ENCODE measurements around the gene PLOD3. TPM values are rescaled to one million over a fixed set of nuclear protein-coding genes. Genes with fewer than 3 reads are reported as not detected.

Gene PLOD3
- 45.3 to 48.3 TPM (median 48.1 TPM) in 3 replicates for total RNA-seq (2021)
- Bru-seq, nascent RNA, result percentile 41 among the genes with signal in this experiment
- long read RNA-seq, experiment 1, transcript PLOD3-201 (19 exons, 2,920 nt), result major isoform, 79 of 105 reads
- long read RNA-seq, experiment 1, partial matches to known transcripts, result 15 of 105 reads
- long read RNA-seq, experiment 1, other reads (novel, unspliced or antisense), result 11 of 105 reads
- long read RNA-seq, experiment 2, transcript PLOD3-201 (19 exons, 2,920 nt), result major isoform, 25 of 54 reads
- long read RNA-seq, experiment 2, partial matches to known transcripts, result 17 of 54 reads
- long read RNA-seq, experiment 2, other reads (novel, unspliced or antisense), result 12 of 54 reads
- long read RNA-seq, experiment 3, partial matches to known transcripts, result 1 of 6 reads
- long read RNA-seq, experiment 3, other reads (novel, unspliced or antisense), result 1 of 6 reads

GRCh38 chr7:101217388-101218235, at the start of gene PLOD3, which contains the start of gene ZNHIT1:
Gene PLOD3, minus strand, starts transcription at chr7:101217581. Its CDS starts 307 bp downstream, at chr7:101217274.
Gene ZNHIT1, plus strand, starts transcription at chr7:101218165. Its CDS starts 31 bp downstream, at chr7:101218196.
- ATAC-seq, result peak; percentile 84
- Mint-ChIP-seq H3K36me3 (peaks cover 2% of the 10 kb centered on the region), H3K9me3 (no peaks in the 10 kb centered on the region), H3K4me3 (peak within 1 kb of the TSS; percentile 98), H3K4me1 (peaks cover 27% of the 10 kb centered on the region), H3K27me3 (ENCODE audit: low read depth) (no peaks in the 10 kb centered on the region), H3K27ac (peak within 1 kb of the TSS; percentile 90)
- ChIA-PET CTCF (interaction anchor here (0.5 to 3.6 kb wide), 38 partner anchors 9 to 323 kb away, joined by 3 to 64 read pairs (median 6); partner anchors contain the start of genes AP1S1, CLDN15, COL26A1 and FIS1), POLR2A (interaction anchor here (0.5 to 1.6 kb wide), 16 partner anchors 11 to 331 kb away, joined by 3 to 7 read pairs (median 4); partner anchors contain the start of gene MOGAT3)
- DNase-seq (ENCODE audit: low spot score), result peak; percentile 96
- TF ChIP-seq NFATC4 (CRISPR knock-in tag; IDR thresholded peaks at IDR 0.05), result no peak
- peak; percentile 65; the same call in 1 of the 2 replicates for TF ChIP-seq ZNF416 (CRISPR knock-in tag; IDR thresholded peaks at IDR 0.05)
- no peak for TF ChIP-seq STAT6 (CRISPR knock-in tag; conservative IDR thresholded peaks at IDR 0.05; ENCODE audit: low read depth)
- TF ChIP-seq EMX1 (CRISPR knock-in tag; IDR thresholded peaks at IDR 0.05), result 0 out of 2 replicates have a peak, but pooled peaks have one; percentile 5
- TF ChIP-seq ATF1 (CRISPR knock-in tag; IDR thresholded peaks at IDR 0.05), result no peak
- TF ChIP-seq CTCF (IDR thresholded peaks at IDR 0.05), result no peak
- no peak for TF ChIP-seq CDX4 (CRISPR knock-in tag; IDR thresholded peaks at IDR 0.05; ENCODE audit: borderline replicate concordance)
- no peak for TF ChIP-seq TP53 (CRISPR knock-in tag; IDR thresholded peaks at IDR 0.05)
- TF ChIP-seq ATF3 (CRISPR knock-in tag; conservative IDR thresholded peaks at IDR 0.05), result no peak
- peak; percentile 22; the same call in 1 of the 2 replicates for TF ChIP-seq FOXK1 (CRISPR knock-in tag; IDR thresholded peaks at IDR 0.05)
- no peak for TF ChIP-seq SOX15 (CRISPR knock-in tag; IDR thresholded peaks at IDR 0.05)
- no peak for TF ChIP-seq TEAD4 (CRISPR knock-in tag; IDR thresholded peaks at IDR 0.05)
- TF ChIP-seq ZNF232 (CRISPR knock-in tag; IDR thresholded peaks at IDR 0.05), result no peak
- TF ChIP-seq FOXJ3 (CRISPR knock-in tag; IDR thresholded peaks at IDR 0.05; ENCODE audit: borderline replicate concordance), result no peak
- TF ChIP-seq ZMAT4 (CRISPR knock-in tag; IDR thresholded peaks at IDR 0.05), result no peak
- no peak for TF ChIP-seq ELF4 (CRISPR knock-in tag; IDR thresholded peaks at IDR 0.05; ENCODE audit: low read depth)
- no peak for TF ChIP-seq MLX (CRISPR knock-in tag; IDR thresholded peaks at IDR 0.05)
- TF ChIP-seq IRF1 (CRISPR knock-in tag; IDR thresholded peaks at IDR 0.05), result no peak
- no peak for TF ChIP-seq ATF6 (CRISPR knock-in tag; IDR thresholded peaks at IDR 0.05)
- no peak for TF ChIP-seq ERG (CRISPR knock-in tag; IDR thresholded peaks at IDR 0.05)
- TF ChIP-seq USF2 (CRISPR knock-in tag; IDR thresholded peaks at IDR 0.05), result no peak
- TF ChIP-seq NR1H2 (CRISPR knock-in tag; IDR thresholded peaks at IDR 0.05), result no peak
- TF ChIP-seq JUN (CRISPR knock-in tag; IDR thresholded peaks at IDR 0.05), result no peak

All from WTC11 (cell line).